ENCODE data around the gene PDGFD. TPM values are rescaled to one million over a fixed set of nuclear protein-coding genes. Genes with fewer than 3 reads are reported as not detected.

The PDGFD gene
- total RNA-seq, 1 experiment from 2014 or later, result 1.7 TPM

- H2BK12ac ChIP-seq (ENCODE audit: insufficient read length, low read depth, low read length), result no peak overlapping the region
- no peak overlapping the region for H2BK120ac ChIP-seq (ENCODE audit: low read depth, low read length, poor library complexity, severe bottlenecking)
- H3K23me2 ChIP-seq (ENCODE audit: insufficient read length, low read depth, low read length, poor library complexity, severe bottlenecking), result no peaks in the 10 kb centered on the region
- H4K8ac ChIP-seq (replicated peaks; ENCODE audit: insufficient read length, low read depth, low read length), result no peak overlapping the region
- no peaks in the 10 kb centered on the region for H3K27me3 ChIP-seq (ENCODE audit: insufficient read depth, low read length)
- Mint-ChIP-seq H3K9me3 (peaks cover 4 to 5% of the 10 kb centered on the region in 2 experiments; a peak in 2 of 5 replicates), H3K36me3 (ENCODE audit: insufficient read depth in 1 of 3, low read depth in 3 of 3) (peaks cover 0 to 10% (median 0%) of the 10 kb centered on the region in 3 experiments; a peak in 4 of 7 replicates), H3K4me3 (no peak overlapping the region), H3K27ac (no peak overlapping the region), H3K27me3 (ENCODE audit: low read depth) (no peaks in the 10 kb centered on the region), H3K4me1 (peaks cover 4 to 11% of the 10 kb centered on the region in 2 experiments; a peak in 3 of 4 replicates)
- no peaks in the 10 kb centered on the region; the same call in 1 of the 2 replicates for H3K4me1 ChIP-seq (ENCODE audit: insufficient read depth, low read length)
- no peak overlapping the region for H3K27ac ChIP-seq (ENCODE audit: insufficient read length, low read depth, low read length)
- H3T11ph ChIP-seq (ENCODE audit: low read length), result no peak overlapping the region
- WGBS (ENCODE audit: extremely low coverage, insufficient read length, low lambda C conversion rate), result no CpG with 5 or more reads among the region's 5 CpGs
- no peak overlapping the region for H3K9ac ChIP-seq (ENCODE audit: extremely low read depth, insufficient read length, low read length)
- DNase-seq, result no peak
- no peaks in the 10 kb centered on the region for H4K20me1 ChIP-seq (ENCODE audit: control insufficient read depth, insufficient read depth, insufficient read length)
- H3K4me2 ChIP-seq (ENCODE audit: insufficient read depth, insufficient read length, low read length), result no peak overlapping the region
- no peak overlapping the region for H3K23ac ChIP-seq (ENCODE audit: insufficient read length, low read depth, low read length)
- no peak overlapping the region for H3K56ac ChIP-seq (ENCODE audit: insufficient read length, low read depth, low read length)
- H2BK5ac ChIP-seq (ENCODE audit: insufficient read length, low read length), result no peak overlapping the region
- H3K9me3 ChIP-seq (ENCODE audit: control insufficient read depth, low read depth, low read length), result no peaks in the 10 kb centered on the region
- H3K18ac ChIP-seq (ENCODE audit: insufficient read length, low read depth, low read length), result no peak overlapping the region
- no peak overlapping the region for H2AFZ ChIP-seq (ENCODE audit: low read length)
- no peak overlapping the region for H3K14ac ChIP-seq (ENCODE audit: insufficient read depth, low read length)
- no peak overlapping the region for H4K5ac ChIP-seq (ENCODE audit: insufficient read length, low read depth, low read length)
- no peak for TF ChIP-seq CTCF (conservative IDR thresholded peaks at IDR 0.05)
- no peaks in the 10 kb centered on the region for H3K79me1 ChIP-seq (ENCODE audit: insufficient read depth, low read depth, low read length, poor library complexity, severe bottlenecking)
- H3K4ac ChIP-seq (ENCODE audit: low read depth, low read length), result no peak overlapping the region
- H2BK15ac ChIP-seq (ENCODE audit: low read depth, low read length), result no peak overlapping the region
- H4K91ac ChIP-seq (ENCODE audit: insufficient read length, low read depth, low read length), result no peak overlapping the region
- no peaks in the 10 kb centered on the region for H3K79me2 ChIP-seq (ENCODE audit: insufficient read depth, low read length)
- H2AK5ac ChIP-seq (ENCODE audit: insufficient read length, low read length), result no peak overlapping the region
- no peak overlapping the region for H2BK20ac ChIP-seq (ENCODE audit: low read depth, low read length, poor library complexity, severe bottlenecking)
Observed at GRCh38 chr11:103958475-103959215, 205.3 kb downstream of the PDGFD start.
